Heart left ventricle (tissue), 16 donors: ENCODE measurements around the gene TNFAIP3. TPM values are rescaled to one million over a fixed set of nuclear protein-coding genes. Genes with fewer than 3 reads are reported as not detected.

ENCODE experiments used
- ATAC-seq, 4 donors: fragments of 200-7000 bp; cut with Tn5 transposase; one replicate each; pipeline ENCODE4 v1.9.1; 2020 to 2022; ENCODE audit warnings: moderate library complexity in 4 of 4, mild to moderate bottlenecking in 3 of 4, moderate number of reproducible peaks in 1 of 4
- DNase-seq, 5 donors: peaks; one replicate each; pipeline ENCODE4 v3.0.0-alpha.2; 2020
- H3K27ac ChIP-seq, 12 donors: fragments of 200-600 bp; sonication (generic) in 4 of 12; one replicate each; pipeline versions ENCODE4 v1.5.0 to v1.8.0; 2016 to 2022; ENCODE audit warnings: mild to moderate bottlenecking in 2 of 12
- H3K27me3 ChIP-seq, 9 donors: fragments of 200-600 bp; sonication (generic) in 2 of 9; one replicate each; pipeline versions ENCODE4 v1.5.1 to v1.8.0; 2016 to 2022; ENCODE audit warnings: mild to moderate bottlenecking in 3 of 9
- H3K36me3 ChIP-seq, 9 donors: fragments of 200-600 bp; sonication (generic) in 2 of 9; one replicate each; pipeline versions ENCODE4 v1.5.0 to v1.8.0; 2018 to 2022; ENCODE audit warnings: mild to moderate bottlenecking in 2 of 9
- H3K4me1 ChIP-seq, 12 donors: fragments of 200-600 bp; sonication (generic) in 4 of 12; one replicate each; pipeline versions ENCODE4 v1.5.0 to v1.8.0; 2016 to 2022; ENCODE audit warnings: mild to moderate bottlenecking in 3 of 12
- H3K4me3 ChIP-seq, 12 donors: fragments of 200-600 bp; sonication (generic) in 4 of 12; one replicate each; pipeline versions ENCODE4 v1.5.0 to v1.8.0; 2017 to 2022; ENCODE audit warnings: mild to moderate bottlenecking in 9 of 12, moderate library complexity in 4 of 12
- H3K9me3 ChIP-seq, 12 donors: fragments of 200-600 bp; sonication (generic) in 4 of 12; one replicate each; pipeline versions ENCODE4 v1.5.0 to v1.8.0; 2016 to 2022; ENCODE audit warnings: mild to moderate bottlenecking in 1 of 12
- CTCF ChIP-seq, 12 donors: fragments of 200-600 bp; sonication (generic) in 4 of 12; IDR thresholded peaks; one replicate each; pipeline versions ENCODE4 v1.5.0 to v1.8.0; 2018 to 2022; ENCODE audit warnings: antibody characterized with exemption in 12 of 12, mild to moderate bottlenecking in 5 of 12
- POLR2A ChIP-seq, 2 donors: fragments of 450-650 bp; IDR thresholded peaks; one replicate each; pipeline ENCODE4 v1.6.1; 2017; ENCODE audit warnings: antibody characterized with exemption in 2 of 2, mild to moderate bottlenecking in 2 of 2, moderate library complexity in 2 of 2
- WGBS, 4 donors: extraction: QIAGEN DNeasy Blood & Tissue Kit in 2 of 4; methylation state at CpG; one replicate each; pipeline versions ENCODE4 v1.1.5 to v1.1.7; 2013 to 2018; 5-methylcytosine and 5-hydroxymethylcytosine counted together
- intact Hi-C, 10 donors: fragments of 100-400 bp; cut with DNase I; formaldehyde crosslinking; loops; one replicate each; pipeline versions ENCODE4 v1.11.1 to v1.14.2; 2022
- polyA plus RNA-seq, 2 donors: library from polyadenylated mRNA; stranded (reverse); fragments of 200-250 nt; gene quantifications; one replicate each; pipeline ENCODE4 v1.2.3, GENCODE V29; 2013
- total RNA-seq, 9 donors: library from RNA; depleted of rRNA in 2 of 9; stranded (reverse); fragments of >200 nt in 2 of 9; fragmentation: NEBNext Ultra II Directional in 3 of 9; extraction: Animal tissue kit (Norgen Biotek cat#: 25700) in 3 of 9; gene quantifications; one replicate each; pipeline versions ENCODE4 v1.1.0 to v1.2.4, GENCODE V29; 2016 to 2023
- donor health status: ischemic (EF 13 %, LVEDD 7.1; RV severe dilation, severe dysfunction).
- donor health status: healthy with polysubstance abuse.
- donor health status: DM: no; HTN: yes; CAD: no.
- donor health status: DM: no; HTN: no; CAD: no.
- donor health status: ischemic (EF 25% LVEDD 6.9; RV normal size, moderate dysfunction).
- donor health status: ischemic (EF 25% LVEDD 5.7; RV mildly dilated, moderate dysfunction).
- donor health status: healthy.
- donor health status: DM: yes; HTN: yes; CAD: no.
- donor health status: ischemic (EF 35%, LVEDD 5.7; RV mildly dilated, moderate dysfunction).
- donor health status: nonischemic (EF 11% LVEDD 7.7; RV severe dilation, severe dysfunction).
- donor health status: DM: yes; HTN: yes; CAD: no.
- donor health status: PGD.
- donor health status: ischemic (EF 29% LVEDD 5.4; RV normal size, mild dysfunction).
- donor health status: nonischemic (EF 23%, LVEDD 6.1; RV moderate dilation, normal function).

Gene TNFAIP3
- total and polyA plus RNA-seq, 11 donors: 3.0 to 33.7 (median 4.7) TPM

- ATAC-seq: no peak
- DNase-seq: no peak
- 89 to 98% (median 92%) methylated on average over 1 of the region's 1 CpG for WGBS, 4 donors
- no peaks in the 10 kb centered on the region for H3K36me3 ChIP-seq
- H3K9me3 ChIP-seq: no peaks in the 10 kb centered on the region
- TF ChIP-seq POLR2A (IDR thresholded peaks at IDR 0.05) (no peak), CTCF (IDR thresholded peaks at IDR 0.05) (no peak)
- H3K4me1 ChIP-seq: peaks cover 0 to 14% (median 0%) of the 10 kb centered on the region in 12 donors
- H3K27ac ChIP-seq: no peak overlapping the region
- intact Hi-C loops: no loop called here
- H3K4me3 ChIP-seq: no peak overlapping the region
- H3K27me3 ChIP-seq: no peaks in the 10 kb centered on the region
Observed at GRCh38 chr6:137902699-137903098, 35.6 kb downstream of the TNFAIP3 start.

- 85 to 95% (median 93%) methylated on average over 7 of the region's 7 CpGs for WGBS, 4 donors
- DNase-seq (no peak), ATAC-seq (no peak)
- no peak for TF ChIP-seq POLR2A (IDR thresholded peaks at IDR 0.05)
- TF ChIP-seq CTCF (IDR thresholded peaks at IDR 0.05): no peak
- no peak overlapping the region for H3K27ac ChIP-seq
- H3K27me3 ChIP-seq: no peaks in the 10 kb centered on the region
- no peaks in the 10 kb centered on the region for H3K36me3 ChIP-seq
- intact Hi-C loops: no loop called here
- no peak overlapping the region for H3K4me3 ChIP-seq
- peaks cover 0 to 14% (median 0%) of the 10 kb centered on the region in 12 donors for H3K4me1 ChIP-seq
- no peaks in the 10 kb centered on the region for H3K9me3 ChIP-seq
Observed at GRCh38 chr6:137903274-137903932, 36.3 kb downstream of the TNFAIP3 start.

GRCh38 chr6:137903933-137904821, 37.1 kb downstream of the TNFAIP3 start:
- TF ChIP-seq POLR2A (IDR thresholded peaks at IDR 0.05) (no peak), CTCF (IDR thresholded peaks at IDR 0.05) (no peak)
- DNase-seq (no peak), ATAC-seq (no peak)
- no peak overlapping the region for H3K27ac ChIP-seq
- no peaks in the 10 kb centered on the region for H3K36me3 ChIP-seq
- H3K4me1 ChIP-seq: peaks cover 0 to 16% (median 0%) of the 10 kb centered on the region in 12 donors
- peak overlapping the region in 1 of 12 donors; percentile 19 for H3K4me3 ChIP-seq
- intact Hi-C loops: no loop called here
- H3K9me3 ChIP-seq: no peaks in the 10 kb centered on the region
- 88 to 92% (median 90%) methylated on average over 12 of the region's 12 CpGs for WGBS, 4 donors
- no peaks in the 10 kb centered on the region for H3K27me3 ChIP-seq
